Small intestine (tissue), 7 donors: ENCODE results near the gene PCDHGA4. TPM values are rescaled to one million over a fixed set of nuclear protein-coding genes. Genes with fewer than 3 reads are reported as not detected.
A peak's percentile ranks its signal among the peaks of the same experiment; 100 is the strongest.
"Not testable (repeated sequence)": the region's sequence is repeated elsewhere in the genome, so short reads cannot be mapped to it uniquely, and the experiment has no call there.

Experiments used
- DNase-seq, 2 donors: peaks; one replicate each; pipeline versions ENCODE4 v3.0.0 to v3.0.0-alpha.2; 2013
- FAIRE-seq: peaks from 2 replicates; lab custom pipeline; 2012; peaks lifted over from hg19 to GRCh38; lab: Jason Lieb, UNC
- H3K27ac ChIP-seq, 3 donors: one replicate each; pipeline ENCODE4 v1.5.1; 2013; ENCODE audit warnings: low read length in 2 of 3, mild to moderate bottlenecking in 2 of 3, control low read depth in 1 of 3, inconsistent platforms in 1 of 3, low read depth in 1 of 3, moderate library complexity in 1 of 3
- H3K27me3 ChIP-seq, 3 donors: one replicate each; pipeline ENCODE4 v1.6.1; 2013; ENCODE audit warnings: low read length in 3 of 3, inconsistent platforms in 1 of 3; ENCODE audit not compliant: control insufficient read depth in 3 of 3, insufficient read depth in 3 of 3
- H3K36me3 ChIP-seq, 3 donors: one replicate each; pipeline ENCODE4 v1.6.1; 2013; ENCODE audit warnings: low read length in 3 of 3, inconsistent platforms in 1 of 3, low read depth in 1 of 3, mild to moderate bottlenecking in 1 of 3, moderate library complexity in 1 of 3; ENCODE audit not compliant: control insufficient read depth in 3 of 3, insufficient read depth in 2 of 3
- H3K4me1 ChIP-seq, 3 donors: one replicate each; pipeline ENCODE4 v1.6.1; 2013; ENCODE audit warnings: low read length in 2 of 3, inconsistent platforms in 1 of 3, low read depth in 1 of 3, mild to moderate bottlenecking in 1 of 3, moderate library complexity in 1 of 3; ENCODE audit not compliant: control insufficient read depth in 3 of 3, insufficient read depth in 2 of 3
- H3K4me3 ChIP-seq, 3 donors: one replicate each; pipeline ENCODE4 v1.5.1; 2013; ENCODE audit warnings: low read length in 3 of 3, control low read depth in 1 of 3, inconsistent platforms in 1 of 3, low read depth in 1 of 3, mild to moderate bottlenecking in 1 of 3, moderate library complexity in 1 of 3
- H3K9me3 ChIP-seq, 2 donors: one replicate each; pipeline ENCODE4 v1.6.1; 2013; ENCODE audit warnings: low read depth in 1 of 2, low read length in 1 of 2; ENCODE audit not compliant: control insufficient read depth in 2 of 2, insufficient read depth in 1 of 2
- WGBS, 3 donors: extraction: QIAGEN DNeasy Blood & Tissue Kit; methylation state at CpG; one replicate each; pipeline ENCODE4 v1.1.7; 2013; 5-methylcytosine and 5-hydroxymethylcytosine counted together
- polyA plus RNA-seq, 4 donors: library from polyadenylated mRNA; stranded (reverse) in 3 of 4; unstranded in 1 of 4; fragments of 200-250 nt in 3 of 4; fragments of 120-200 nt in 1 of 4; gene quantifications; one replicate each; pipeline versions ENCODE4 v1.2.1 to v1.2.3, GENCODE V29; 2013
- donor health status: healthy with polysubstance abuse.
- donor health status: control.
- donor health status: control.
- donor health status: Bipolar disorder and iron deficiency.
- donor health status: healthy.

PCDHGA4 gene
- polyA plus RNA-seq, 4 donors = 0.31 to 0.43 TPM; not detected in 2

DNA sequence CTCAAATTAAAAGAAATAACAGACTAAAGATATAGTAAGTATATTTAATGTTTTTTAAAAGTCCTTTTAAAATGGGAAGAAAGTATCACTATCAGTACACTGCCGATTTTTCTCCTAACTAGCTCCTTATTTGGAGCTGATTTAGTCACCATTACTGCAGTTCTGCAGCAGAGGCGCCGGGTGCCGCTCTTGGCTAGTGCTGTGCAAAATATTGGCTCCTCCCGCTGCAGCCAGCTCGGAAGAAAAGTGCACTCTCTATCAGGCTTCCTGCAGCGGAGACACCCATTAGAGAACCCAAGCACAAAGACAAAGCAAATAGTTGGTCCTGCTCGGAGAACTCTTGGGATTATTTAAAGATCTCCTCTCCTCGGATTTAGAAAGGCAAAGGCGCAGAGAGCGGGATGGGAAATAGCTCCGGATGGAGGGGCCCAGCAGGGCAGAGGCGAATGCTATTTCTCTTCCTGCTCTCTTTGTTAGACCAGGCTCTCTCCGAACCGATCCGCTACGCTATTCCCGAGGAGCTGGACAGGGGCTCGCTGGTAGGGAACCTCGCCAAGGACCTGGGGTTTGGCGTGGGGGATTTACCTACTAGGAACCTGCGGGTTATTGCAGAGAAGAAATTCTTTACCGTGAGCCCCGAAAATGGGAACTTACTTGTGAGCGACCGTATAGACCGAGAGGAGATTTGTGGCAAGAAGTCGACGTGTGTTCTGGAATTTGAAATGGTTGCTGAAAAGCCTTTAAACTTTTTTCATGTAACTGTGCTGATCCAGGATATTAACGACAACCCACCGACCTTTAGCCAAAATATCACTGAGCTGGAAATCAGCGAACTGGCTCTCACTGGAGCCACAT is 15.4 kb downstream of the PCDHGA4 start, which contains the start of gene PCDHGB3:
Gene PCDHGB3, plus strand, starts transcription at position 249 of the 855 bp plus-strand sequence. Its CDS starts 153 bp downstream, at position 402.
- Histone ChIP-seq H3K9me3 (peaks cover 2 to 63% of the 10 kb centered on the region in 2 donors), H3K27ac (no peak within 1 kb of the TSS), H3K4me3 (no peak within 1 kb of the TSS), H3K27me3 (peaks cover 0 to 34% (median 30%) of the 10 kb centered on the region in 3 donors), H3K4me1 (no peaks in the 10 kb centered on the region), H3K36me3 (no peaks in the 10 kb centered on the region)
- 19 to 28% (median 28%) methylated on average over 32 of the region's 32 CpGs for WGBS, 3 donors
- DNase-seq = peak in 1 of 2 donors; percentile 18
- no peak for FAIRE-seq

DNA sequence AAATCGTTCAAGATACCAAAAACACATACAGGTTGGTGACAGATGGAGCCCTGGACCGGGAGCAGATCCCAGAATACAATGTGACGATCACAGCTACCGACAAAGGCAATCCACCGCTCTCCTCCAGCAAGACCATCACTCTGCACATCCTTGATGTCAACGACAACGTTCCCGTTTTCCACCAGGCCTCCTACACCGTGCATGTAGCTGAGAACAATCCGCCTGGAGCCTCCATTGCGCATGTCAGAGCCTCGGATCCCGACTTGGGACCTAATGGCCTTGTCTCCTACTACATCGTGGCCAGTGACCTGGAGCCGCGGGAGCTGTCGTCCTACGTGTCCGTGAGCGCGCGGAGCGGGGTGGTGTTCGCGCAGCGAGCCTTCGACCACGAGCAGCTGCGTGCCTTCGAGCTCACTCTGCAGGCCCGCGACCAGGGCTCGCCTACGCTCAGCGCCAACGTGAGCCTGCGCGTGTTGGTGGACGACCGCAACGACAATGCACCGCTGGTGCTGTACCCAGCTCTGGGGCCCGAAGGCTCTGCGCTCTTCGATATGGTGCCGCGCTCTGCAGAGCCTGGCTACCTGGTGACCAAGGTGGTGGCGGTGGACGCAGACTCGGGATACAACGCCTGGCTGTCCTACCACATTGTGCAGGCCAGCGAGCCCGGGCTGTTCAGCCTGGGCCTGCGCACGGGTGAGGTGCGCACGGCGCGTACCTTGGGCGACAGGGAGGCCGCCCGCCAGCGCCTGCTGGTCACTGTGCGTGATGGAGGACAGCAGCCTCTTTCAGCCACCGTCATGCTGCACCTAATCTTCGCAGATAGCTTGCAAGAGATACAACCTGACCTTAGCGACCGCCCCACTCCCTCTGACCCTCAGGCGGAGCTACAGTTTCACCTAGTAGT is 17.0 kb downstream of the PCDHGA4 start:
- no peak overlapping the region for H3K4me3 ChIP-seq
- H3K9me3 ChIP-seq = peaks cover 0 to 60% of the 10 kb centered on the region in 2 donors
- DNase-seq = no peak
- no peaks in the 10 kb centered on the region for H3K4me1 ChIP-seq
- H3K36me3 ChIP-seq = no peaks in the 10 kb centered on the region
- WGBS, 3 donors = 40 to 61% (median 58%) methylated on average over 69 of the region's 69 CpGs
- FAIRE-seq = no peak
- no peak overlapping the region for H3K27ac ChIP-seq
- H3K27me3 ChIP-seq = peaks cover 0 to 23% (median 21%) of the 10 kb centered on the region in 3 donors

DNA sequence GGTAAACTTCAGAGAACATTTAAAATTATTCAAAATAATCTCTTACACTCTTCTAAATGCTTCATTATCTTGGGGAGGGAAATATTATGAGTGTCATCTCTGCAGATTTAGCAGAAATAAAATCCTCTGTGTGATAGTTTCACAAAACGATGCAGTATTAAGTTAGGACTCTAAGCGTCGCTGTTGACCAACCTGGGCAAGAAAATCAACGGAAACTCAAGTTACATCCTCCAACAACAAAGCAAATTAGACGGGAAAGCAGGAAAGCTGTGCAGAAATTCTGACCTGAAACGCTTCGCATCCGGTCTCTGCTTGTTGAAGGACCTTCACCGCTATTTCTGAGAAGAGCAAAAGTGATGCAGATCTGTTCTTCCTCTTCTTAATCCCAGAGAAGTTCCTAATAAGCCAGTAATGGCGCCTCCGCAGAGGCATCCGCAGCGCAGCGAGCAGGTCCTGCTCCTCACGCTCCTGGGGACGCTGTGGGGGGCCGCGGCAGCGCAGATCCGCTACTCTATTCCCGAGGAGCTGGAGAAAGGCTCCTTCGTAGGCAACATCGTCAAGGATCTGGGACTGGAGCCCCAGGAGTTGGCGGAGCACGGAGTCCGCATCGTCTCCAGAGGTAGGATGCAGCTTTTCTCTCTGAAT is 19.0 kb downstream of the PCDHGA4 start, which contains the start of gene PCDHGA6:
Gene PCDHGA6, plus strand, starts transcription at position 219 of the 645 bp plus-strand sequence. Its CDS starts 193 bp downstream, at position 412.
- WGBS, 3 donors = 20 to 39% (median 37%) methylated on average over 27 of the region's 27 CpGs
- Histone ChIP-seq H3K9me3 (peaks cover 0 to 64% of the 10 kb centered on the region in 2 donors), H3K4me1 (no peaks in the 10 kb centered on the region), H3K27ac (no peak within 1 kb of the TSS), H3K36me3 (no peaks in the 10 kb centered on the region), H3K27me3 (peaks cover 0 to 23% (median 21%) of the 10 kb centered on the region in 3 donors), H3K4me3 (peak within 1 kb of the TSS in 1 of 3 donors; percentile 15)
- FAIRE-seq = no peak
- no peak for DNase-seq

DNA sequence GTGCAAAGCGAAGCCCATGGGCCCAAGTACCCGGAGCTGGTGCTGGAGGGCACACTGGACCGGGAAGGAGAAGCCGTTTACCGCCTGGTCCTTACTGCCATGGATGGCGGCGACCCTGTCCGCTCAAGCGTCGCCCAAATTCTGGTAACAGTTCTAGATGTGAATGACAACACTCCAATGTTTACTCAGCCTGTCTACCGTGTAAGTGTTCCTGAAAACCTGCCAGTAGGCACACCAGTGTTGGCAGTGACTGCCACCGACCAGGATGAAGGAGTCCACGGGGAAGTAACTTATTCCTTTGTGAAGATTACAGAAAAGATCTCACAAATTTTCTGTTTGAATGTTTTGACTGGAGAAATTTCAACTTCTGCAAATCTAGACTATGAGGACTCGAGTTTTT is 19.8 kb downstream of the PCDHGA4 start:
- 65 to 68% (median 67%) methylated on average over 14 of the region's 14 CpGs for WGBS, 3 donors
- FAIRE-seq = no peak
- H3K9me3 ChIP-seq = peaks cover 0 to 61% of the 10 kb centered on the region in 2 donors
- peaks cover 0 to 23% (median 21%) of the 10 kb centered on the region in 3 donors for H3K27me3 ChIP-seq
- no peak overlapping the region for H3K27ac ChIP-seq
- H3K4me3 ChIP-seq = no peak overlapping the region
- H3K36me3 ChIP-seq = no peaks in the 10 kb centered on the region
- DNase-seq = no peak
- H3K4me1 ChIP-seq = no peaks in the 10 kb centered on the region

DNA sequence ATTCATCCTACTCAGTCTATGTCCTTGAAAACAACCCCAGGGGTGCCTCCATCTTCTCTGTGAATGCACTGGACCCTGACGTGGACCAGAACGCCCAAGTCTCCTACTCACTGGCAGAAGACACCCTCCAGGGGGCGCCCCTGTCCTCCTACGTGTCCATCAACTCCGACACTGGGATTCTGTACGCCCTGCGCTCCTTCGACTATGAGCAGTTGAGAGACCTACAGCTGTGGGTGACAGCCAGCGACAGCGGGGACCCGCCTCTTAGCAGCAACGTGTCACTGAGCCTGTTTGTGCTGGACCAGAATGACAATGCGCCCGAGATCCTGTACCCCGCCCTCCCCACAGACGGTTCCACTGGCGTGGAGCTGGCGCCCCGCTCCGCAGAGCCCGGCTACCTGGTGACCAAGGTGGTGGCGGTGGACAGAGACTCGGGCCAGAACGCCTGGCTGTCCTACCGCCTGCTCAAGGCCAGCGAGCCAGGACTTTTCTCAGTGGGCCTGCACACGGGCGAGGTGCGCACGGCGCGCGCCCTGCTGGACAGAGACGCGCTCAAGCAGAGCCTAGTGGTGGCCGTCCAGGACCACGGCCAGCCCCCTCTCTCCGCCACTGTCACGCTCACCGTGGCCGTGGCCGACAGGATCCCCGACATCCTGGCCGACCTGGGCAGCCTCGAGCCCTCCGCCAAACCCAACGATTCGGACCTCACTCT is 20.8 kb downstream of the PCDHGA4 start:
- not testable (repeated sequence) for H3K36me3 ChIP-seq, H3K4me1 ChIP-seq, FAIRE-seq, DNase-seq, H3K4me3 ChIP-seq, H3K27ac ChIP-seq
- 53 to 63% (median 60%) methylated on average over 29 to 43 of the region's 48 CpGs for WGBS, 3 donors
- H3K9me3 ChIP-seq = peaks cover 0 to 54% of the 10 kb centered on the region in 2 donors
- peaks cover 0 to 22% (median 20%) of the 10 kb centered on the region in 3 donors for H3K27me3 ChIP-seq

DNA sequence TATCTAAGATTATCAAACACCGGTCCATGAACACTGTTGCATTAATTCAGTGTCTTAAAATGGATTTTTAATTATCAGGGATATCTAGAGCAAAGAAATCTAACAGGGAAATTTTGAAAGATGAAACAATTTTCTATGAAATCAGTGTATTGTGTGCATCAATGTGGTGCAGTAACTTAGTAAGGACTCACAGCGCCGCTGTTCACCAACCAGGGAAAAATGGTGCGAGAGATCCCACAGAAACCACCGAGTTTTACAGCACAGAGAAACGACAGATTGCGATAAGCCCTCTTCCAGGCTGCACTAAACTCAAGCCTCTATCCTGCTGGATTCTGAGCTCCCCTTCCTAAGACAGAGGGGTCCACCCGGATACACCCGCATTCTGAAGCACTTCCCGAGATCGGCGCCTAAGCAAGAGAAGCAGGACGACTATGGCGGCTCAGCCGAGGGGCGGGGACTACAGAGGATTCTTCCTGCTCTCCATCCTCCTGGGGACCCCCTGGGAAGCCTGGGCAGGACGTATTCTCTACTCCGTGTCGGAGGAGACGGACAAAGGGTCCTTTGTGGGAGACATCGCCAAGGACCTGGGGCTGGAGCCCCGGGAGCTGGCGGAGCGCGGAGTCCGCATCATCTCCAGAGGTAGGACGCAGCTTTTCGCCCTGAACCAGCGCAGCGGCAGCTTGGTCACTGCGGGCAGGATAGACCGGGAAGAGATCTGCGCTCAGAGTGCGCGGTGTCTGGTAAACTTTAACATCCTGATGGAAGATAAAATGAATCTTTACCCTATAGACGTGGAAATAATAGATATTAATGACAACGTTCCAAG is 27.9 kb downstream of the PCDHGA4 start, which contains the start of gene PCDHGA7:
Gene PCDHGA7, plus strand, starts transcription at position 274 of the 826 bp plus-strand sequence. Its CDS starts 158 bp downstream, at position 432.
- Histone ChIP-seq H3K4me3 (no peak within 1 kb of the TSS), H3K27me3 (peaks cover 0 to 26% (median 10%) of the 10 kb centered on the region in 3 donors), H3K9me3 (peaks cover 0 to 43% of the 10 kb centered on the region in 2 donors), H3K4me1 (no peaks in the 10 kb centered on the region), H3K36me3 (no peaks in the 10 kb centered on the region), H3K27ac (no peak within 1 kb of the TSS)
- FAIRE-seq (no peak), DNase-seq (peak in 1 of 2 donors; percentile 14)
- WGBS, 3 donors = 19 to 37% (median 26%) methylated on average over 37 of the region's 37 CpGs

DNA sequence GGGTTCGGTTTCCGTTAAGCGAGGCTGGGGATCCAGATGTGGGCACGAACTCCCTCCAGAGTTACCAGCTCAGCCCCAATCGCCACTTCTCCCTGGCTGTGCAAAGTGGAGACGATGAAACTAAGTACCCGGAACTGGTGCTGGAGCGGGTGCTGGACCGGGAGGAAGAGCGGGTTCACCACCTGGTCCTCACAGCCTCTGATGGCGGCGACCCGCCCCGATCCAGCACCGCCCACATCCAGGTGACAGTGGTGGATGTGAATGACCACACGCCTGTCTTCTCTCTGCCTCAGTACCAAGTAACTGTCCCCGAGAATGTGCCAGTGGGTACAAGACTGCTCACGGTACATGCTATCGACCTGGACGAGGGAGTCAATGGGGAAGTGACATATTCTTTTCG is 28.5 kb downstream of the PCDHGA4 start:
- H3K4me1 ChIP-seq = no peaks in the 10 kb centered on the region
- H3K27ac ChIP-seq = no peak overlapping the region
- no peaks in the 10 kb centered on the region for H3K36me3 ChIP-seq
- FAIRE-seq (no peak), DNase-seq (no peak)
- H3K9me3 ChIP-seq = peaks cover 0 to 42% of the 10 kb centered on the region in 2 donors
- WGBS, 3 donors = 43 to 46% (median 44%) methylated on average over 21 of the region's 21 CpGs
- no peak overlapping the region for H3K4me3 ChIP-seq
- peaks cover 0 to 28% (median 12%) of the 10 kb centered on the region in 3 donors for H3K27me3 ChIP-seq
